Ascending aorta (tissue), 2 donors: ENCODE measurements around the gene CRACDL. TPM values are rescaled to one million over a fixed set of nuclear protein-coding genes. Genes with fewer than 3 reads are reported as not detected.

ENCODE experiments used
- DNase-seq, 2 donors: peaks; one replicate each; pipeline ENCODE4 v3.0.0-alpha.2; 2019; ENCODE audit warnings: low spot score in 2 of 2
- H3K27ac ChIP-seq, 2 donors: fragments of 200-600 bp; sonication (generic); one replicate each; pipeline ENCODE4 v1.5.1; 2016 to 2017; ENCODE audit warnings: mild to moderate bottlenecking in 1 of 2
- H3K27me3 ChIP-seq: fragments of 200-600 bp; sonication (generic); one replicate; pipeline ENCODE4 v1.5.1; 2017
- H3K36me3 ChIP-seq, 2 donors: fragments of 200-600 bp; sonication (generic); one replicate each; pipeline ENCODE4 v1.5.1; 2016
- H3K4me1 ChIP-seq, 2 donors: fragments of 200-600 bp; sonication (generic); one replicate each; pipeline ENCODE4 v1.5.1; 2016 to 2017; ENCODE audit warnings: mild to moderate bottlenecking in 1 of 2
- H3K4me3 ChIP-seq, 2 donors: fragments of 200-600 bp; sonication (generic); one replicate each; pipeline ENCODE4 v1.5.1; 2016 to 2017; ENCODE audit warnings: mild to moderate bottlenecking in 1 of 2
- H3K9me3 ChIP-seq, 2 donors: fragments of 200-600 bp; sonication (generic); one replicate each; pipeline ENCODE4 v1.5.1; 2016
- CTCF ChIP-seq, 3 experiments: fragments of 200-600 bp in 2 of 3; fragments of 450-650 bp in 1 of 3; sonication (generic) in 2 of 3; IDR thresholded peaks; one replicate each; pipeline ENCODE4 v1.5.1; 2016 to 2019; ENCODE audit warnings: antibody characterized with exemption in 3 of 3, mild to moderate bottlenecking in 1 of 3, moderate library complexity in 1 of 3
- intact Hi-C: fragments of 100-400 bp; cut with DNase I; formaldehyde crosslinking; loops from one replicate; pipeline ENCODE4 v1.15.1; 2023
- total RNA-seq: library from RNA; depleted of rRNA; stranded (reverse); fragments of >200 nt; gene quantifications from one replicate; pipeline ENCODE4 v1.1.0, GENCODE V29; 2016

Gene CRACDL
- total RNA-seq, 1 donor from 2014 or later: 51.9 TPM

GRCh38 chr2:98807929-98808328, 128.1 kb downstream of the CRACDL start:
- peak in 1 of 2 donors; percentile 44 for DNase-seq
- no peak for TF ChIP-seq CTCF (IDR thresholded peaks at IDR 0.05)
- intact Hi-C loops: loop anchor here (2.0 kb wide), 1 partner anchor 77 kb away; the partner anchor contains the start of gene MGAT4A

GRCh38 chr2:98807221-98807620, 128.8 kb downstream of the CRACDL start:
- Histone ChIP-seq H3K36me3 (no peaks in the 10 kb centered on the region), H3K27me3 (no peaks in the 10 kb centered on the region), H3K9me3 (no peaks in the 10 kb centered on the region), H3K4me1 (peaks cover 6 to 34% of the 10 kb centered on the region in 2 donors), H3K4me3 (no peak overlapping the region), H3K27ac (no peak overlapping the region)
- DNase-seq: no peak
- no peak for TF ChIP-seq CTCF (IDR thresholded peaks at IDR 0.05)
- intact Hi-C loops: loop anchor here (2.0 kb wide), 1 partner anchor 76 kb away; the partner anchor contains the start of gene MGAT4A

More at GRCh38 chr2:98807929-98808328, 128.1 kb downstream of the CRACDL start:
- no peak overlapping the region for H3K4me3 ChIP-seq
- H3K36me3 ChIP-seq: no peaks in the 10 kb centered on the region
- no peaks in the 10 kb centered on the region for H3K9me3 ChIP-seq
- H3K4me1 ChIP-seq: peaks cover 6 to 34% of the 10 kb centered on the region in 2 donors
- H3K27me3 ChIP-seq: no peaks in the 10 kb centered on the region
- H3K27ac ChIP-seq: no peak overlapping the region

GRCh38 chr2:98806236-98806697, 129.8 kb downstream of the CRACDL start:
- Histone ChIP-seq H3K27me3 (no peaks in the 10 kb centered on the region), H3K36me3 (no peaks in the 10 kb centered on the region), H3K4me1 (peaks cover 6 to 34% of the 10 kb centered on the region in 2 donors), H3K4me3 (no peak overlapping the region), H3K9me3 (no peaks in the 10 kb centered on the region), H3K27ac (peak overlapping the region; percentile 8 to 62)
- intact Hi-C loops: loop anchor here (2.0 kb wide), 1 partner anchor 75 kb away; the partner anchor contains the start of gene MGAT4A
- TF ChIP-seq CTCF (IDR thresholded peaks at IDR 0.05): no peak
- peak in 1 of 2 donors; percentile 88 for DNase-seq

GRCh38 chr2:98805412-98806171, 130.4 kb downstream of the CRACDL start:
- no peaks in the 10 kb centered on the region for H3K9me3 ChIP-seq
- DNase-seq: peak in 1 of 2 donors; percentile 69
- no peaks in the 10 kb centered on the region for H3K27me3 ChIP-seq
- H3K36me3 ChIP-seq: no peaks in the 10 kb centered on the region
- H3K4me3 ChIP-seq: no peak overlapping the region
- TF ChIP-seq CTCF (IDR thresholded peaks at IDR 0.05): no peak
- peaks cover 6 to 28% of the 10 kb centered on the region in 2 donors for H3K4me1 ChIP-seq
- H3K27ac ChIP-seq: peak overlapping the region; percentile 8 to 62
- intact Hi-C loops: loop anchor here (2.0 kb wide), 1 partner anchor 75 kb away; the partner anchor contains the start of gene MGAT4A

GRCh38 chr2:98804736-98805135, 131.3 kb downstream of the CRACDL start:
- no peak overlapping the region for H3K27ac ChIP-seq
- H3K4me1 ChIP-seq: peaks cover 6 to 21% of the 10 kb centered on the region in 2 donors
- no peak for TF ChIP-seq CTCF (IDR thresholded peaks at IDR 0.05)
- intact Hi-C loops: no loop called here
- no peaks in the 10 kb centered on the region for H3K27me3 ChIP-seq
- H3K9me3 ChIP-seq: no peaks in the 10 kb centered on the region
- H3K36me3 ChIP-seq: no peaks in the 10 kb centered on the region
- DNase-seq: no peak
- no peak overlapping the region for H3K4me3 ChIP-seq
